ENCODE data around the gene FOXC1.

The FOXC1 gene

GRCh38 chr6:1609648-1610496 lies at the start of gene FOXC1:
TSS of gene FOXC1 (plus strand) at chr6:1609915. CDS start at chr6:1610446, 531 bp downstream.
- Histone ChIP-seq H3K9ac (ENCODE audit: low read depth in 1 of 2, low read length in 2 of 2) (no peak within 1 kb of the TSS), H3K9me3 (ENCODE audit: control insufficient read depth in 1 of 2, low read length in 2 of 2) (no peaks in the 10 kb centered on the region), H3K4me3 (ENCODE audit: low read depth in 1 of 2, low read length in 2 of 2) (peak within 1 kb of the TSS; percentile 35 to 61), H3K27ac (ENCODE audit: low read depth, low read length) (peak within 1 kb of the TSS; percentile 50), H3K36me3 (ENCODE audit: control insufficient read depth in 1 of 2, insufficient read depth in 2 of 2, low read length in 2 of 2) (no peaks in the 10 kb centered on the region), H3K4me1 (ENCODE audit: control insufficient read depth in 1 of 2, insufficient read depth in 2 of 2, low read length in 2 of 2) (peaks cover 33 to 47% of the 10 kb centered on the region in 2 donors), H3K27me3 (ENCODE audit: control insufficient read depth in 1 of 2, insufficient read depth in 2 of 2, low read length in 2 of 2) (peaks cover 74% of the 10 kb centered on the region in 2 donors)

GRCh38 chr6:1560281-1561058 lies 49.2 kb upstream of the FOXC1 start:
- H3K27ac ChIP-seq (ENCODE audit: low read depth, low read length) = no peak overlapping the region
- H3K4me1 ChIP-seq (ENCODE audit: control insufficient read depth in 1 of 2, insufficient read depth in 2 of 2, low read length in 2 of 2) = no peaks in the 10 kb centered on the region
- peaks cover 0 to 13% of the 10 kb centered on the region in 2 donors for H3K27me3 ChIP-seq (ENCODE audit: control insufficient read depth in 1 of 2, insufficient read depth in 2 of 2, low read length in 2 of 2)
- H3K4me3 ChIP-seq (ENCODE audit: low read depth in 1 of 2, low read length in 2 of 2) = no peak overlapping the region
- H3K9me3 ChIP-seq (ENCODE audit: control insufficient read depth in 1 of 2, low read length in 2 of 2) = no peaks in the 10 kb centered on the region
- no peaks in the 10 kb centered on the region for H3K36me3 ChIP-seq (ENCODE audit: control insufficient read depth in 1 of 2, insufficient read depth in 2 of 2, low read length in 2 of 2)
- no peak overlapping the region for H3K9ac ChIP-seq (ENCODE audit: low read depth in 1 of 2, low read length in 2 of 2)

GRCh38 chr6:1561355-1561754 lies 48.4 kb upstream of the FOXC1 start:
- H3K9me3 ChIP-seq (ENCODE audit: control insufficient read depth in 1 of 2, low read length in 2 of 2) = no peaks in the 10 kb centered on the region
- H3K4me1 ChIP-seq (ENCODE audit: control insufficient read depth in 1 of 2, insufficient read depth in 2 of 2, low read length in 2 of 2) = no peaks in the 10 kb centered on the region
- no peak overlapping the region for H3K27ac ChIP-seq (ENCODE audit: low read depth, low read length)
- peaks cover 0 to 13% of the 10 kb centered on the region in 2 donors for H3K27me3 ChIP-seq (ENCODE audit: control insufficient read depth in 1 of 2, insufficient read depth in 2 of 2, low read length in 2 of 2)
- no peaks in the 10 kb centered on the region for H3K36me3 ChIP-seq (ENCODE audit: control insufficient read depth in 1 of 2, insufficient read depth in 2 of 2, low read length in 2 of 2)
- no peak overlapping the region for H3K9ac ChIP-seq (ENCODE audit: low read depth in 1 of 2, low read length in 2 of 2)
- H3K4me3 ChIP-seq (ENCODE audit: low read depth in 1 of 2, low read length in 2 of 2) = no peak overlapping the region

GRCh38 chr6:1562171-1562955 lies 47.4 kb upstream of the FOXC1 start:
- H3K9me3 ChIP-seq (ENCODE audit: control insufficient read depth in 1 of 2, low read length in 2 of 2) = no peaks in the 10 kb centered on the region
- no peak overlapping the region for H3K27ac ChIP-seq (ENCODE audit: low read depth, low read length)
- no peak overlapping the region for H3K9ac ChIP-seq (ENCODE audit: low read depth in 1 of 2, low read length in 2 of 2)
- H3K4me1 ChIP-seq (ENCODE audit: control insufficient read depth in 1 of 2, insufficient read depth in 2 of 2, low read length in 2 of 2) = no peaks in the 10 kb centered on the region
- H3K27me3 ChIP-seq (ENCODE audit: control insufficient read depth in 1 of 2, insufficient read depth in 2 of 2, low read length in 2 of 2) = peaks cover 0 to 13% of the 10 kb centered on the region in 2 donors
- H3K4me3 ChIP-seq (ENCODE audit: low read depth in 1 of 2, low read length in 2 of 2) = no peak overlapping the region
- H3K36me3 ChIP-seq (ENCODE audit: control insufficient read depth in 1 of 2, insufficient read depth in 2 of 2, low read length in 2 of 2) = no peaks in the 10 kb centered on the region

- H3K9me3 ChIP-seq (ENCODE audit: control insufficient read depth in 1 of 2, low read length in 2 of 2) = peaks cover 0 to 6% of the 10 kb centered on the region in 2 donors
- H3K27ac ChIP-seq (ENCODE audit: low read depth, low read length) = no peak overlapping the region
- no peak overlapping the region for H3K9ac ChIP-seq (ENCODE audit: low read depth in 1 of 2, low read length in 2 of 2)
- H3K4me3 ChIP-seq (ENCODE audit: low read depth in 1 of 2, low read length in 2 of 2) = no peak overlapping the region
- no peaks in the 10 kb centered on the region for H3K27me3 ChIP-seq (ENCODE audit: control insufficient read depth in 1 of 2, insufficient read depth in 2 of 2, low read length in 2 of 2)
- H3K4me1 ChIP-seq (ENCODE audit: control insufficient read depth in 1 of 2, insufficient read depth in 2 of 2, low read length in 2 of 2) = no peaks in the 10 kb centered on the region
- no peaks in the 10 kb centered on the region for H3K36me3 ChIP-seq (ENCODE audit: control insufficient read depth in 1 of 2, insufficient read depth in 2 of 2, low read length in 2 of 2)
Measured at GRCh38 chr6:1569377-1569776, 40.3 kb upstream of the FOXC1 start.

- H3K36me3 ChIP-seq (ENCODE audit: control insufficient read depth in 1 of 2, insufficient read depth in 2 of 2, low read length in 2 of 2) = no peaks in the 10 kb centered on the region
- H3K27me3 ChIP-seq (ENCODE audit: control insufficient read depth in 1 of 2, insufficient read depth in 2 of 2, low read length in 2 of 2) = no peaks in the 10 kb centered on the region
- no peak overlapping the region for H3K27ac ChIP-seq (ENCODE audit: low read depth, low read length)
- no peaks in the 10 kb centered on the region for H3K4me1 ChIP-seq (ENCODE audit: control insufficient read depth in 1 of 2, insufficient read depth in 2 of 2, low read length in 2 of 2)
- H3K4me3 ChIP-seq (ENCODE audit: low read depth in 1 of 2, low read length in 2 of 2) = no peak overlapping the region
- H3K9ac ChIP-seq (ENCODE audit: low read depth in 1 of 2, low read length in 2 of 2) = no peak overlapping the region
- H3K9me3 ChIP-seq (ENCODE audit: control insufficient read depth in 1 of 2, low read length in 2 of 2) = peaks cover 0 to 6% of the 10 kb centered on the region in 2 donors
Measured at GRCh38 chr6:1570848-1571247, 38.9 kb upstream of the FOXC1 start.

- H3K27me3 ChIP-seq (ENCODE audit: control insufficient read depth in 1 of 2, insufficient read depth in 2 of 2, low read length in 2 of 2) = no peaks in the 10 kb centered on the region
- no peak overlapping the region for H3K4me3 ChIP-seq (ENCODE audit: low read depth in 1 of 2, low read length in 2 of 2)
- H3K4me1 ChIP-seq (ENCODE audit: control insufficient read depth in 1 of 2, insufficient read depth in 2 of 2, low read length in 2 of 2) = no peaks in the 10 kb centered on the region
- H3K27ac ChIP-seq (ENCODE audit: low read depth, low read length) = no peak overlapping the region
- H3K9me3 ChIP-seq (ENCODE audit: control insufficient read depth in 1 of 2, low read length in 2 of 2) = peaks cover 0 to 6% of the 10 kb centered on the region in 2 donors
- no peaks in the 10 kb centered on the region for H3K36me3 ChIP-seq (ENCODE audit: control insufficient read depth in 1 of 2, insufficient read depth in 2 of 2, low read length in 2 of 2)
- H3K9ac ChIP-seq (ENCODE audit: low read depth in 1 of 2, low read length in 2 of 2) = no peak overlapping the region
Measured at GRCh38 chr6:1572892-1573291, 36.8 kb upstream of the FOXC1 start.

GRCh38 chr6:1574083-1574761 lies 35.5 kb upstream of the FOXC1 start:
- Histone ChIP-seq H3K9ac (ENCODE audit: low read depth in 1 of 2, low read length in 2 of 2) (no peak overlapping the region), H3K36me3 (ENCODE audit: control insufficient read depth in 1 of 2, insufficient read depth in 2 of 2, low read length in 2 of 2) (no peaks in the 10 kb centered on the region), H3K4me1 (ENCODE audit: control insufficient read depth in 1 of 2, insufficient read depth in 2 of 2, low read length in 2 of 2) (no peaks in the 10 kb centered on the region), H3K27ac (ENCODE audit: low read depth, low read length) (no peak overlapping the region), H3K4me3 (ENCODE audit: low read depth in 1 of 2, low read length in 2 of 2) (no peak overlapping the region), H3K27me3 (ENCODE audit: control insufficient read depth in 1 of 2, insufficient read depth in 2 of 2, low read length in 2 of 2) (no peaks in the 10 kb centered on the region), H3K9me3 (ENCODE audit: control insufficient read depth in 1 of 2, low read length in 2 of 2) (peaks cover 0 to 6% of the 10 kb centered on the region in 2 donors)

GRCh38 chr6:1574890-1575209 lies 34.9 kb upstream of the FOXC1 start:
- Histone ChIP-seq H3K27me3 (ENCODE audit: control insufficient read depth in 1 of 2, insufficient read depth in 2 of 2, low read length in 2 of 2) (peaks cover 0 to 3% of the 10 kb centered on the region in 2 donors), H3K36me3 (ENCODE audit: control insufficient read depth in 1 of 2, insufficient read depth in 2 of 2, low read length in 2 of 2) (no peaks in the 10 kb centered on the region), H3K4me1 (ENCODE audit: control insufficient read depth in 1 of 2, insufficient read depth in 2 of 2, low read length in 2 of 2) (no peaks in the 10 kb centered on the region), H3K9ac (ENCODE audit: low read depth in 1 of 2, low read length in 2 of 2) (no peak overlapping the region), H3K4me3 (ENCODE audit: low read depth in 1 of 2, low read length in 2 of 2) (no peak overlapping the region), H3K9me3 (ENCODE audit: control insufficient read depth in 1 of 2, low read length in 2 of 2) (peaks cover 0 to 6% of the 10 kb centered on the region in 2 donors), H3K27ac (ENCODE audit: low read depth, low read length) (no peak overlapping the region)

All from duodenal mucosa (tissue), 2 donors.